IPS DF 19.7 (cell line): ENCODE measurements around the gene CASP3.
"Not testable (repeated sequence)": the region's sequence is repeated elsewhere in the genome, so short reads cannot be mapped to it uniquely, and the experiment has no call there.

ENCODE experiments used
- DNase-seq: peaks from one replicate; pipeline ENCODE4 v3.0.0-alpha.2; 2013; ENCODE audit warnings: low read depth, low spot score

CASP3 gene

GRCh38 chr4:184596617-184597185, 52.5 kb downstream of the CASP3 start:
- no peak for DNase-seq

- no peak for DNase-seq
Observed at GRCh38 chr4:184596044-184596616, 53.1 kb downstream of the CASP3 start.

- DNase-seq, result no peak
Observed at GRCh38 chr4:184595430-184595829, 53.8 kb downstream of the CASP3 start.

- no peak for DNase-seq
Observed at GRCh38 chr4:184593461-184593860, 55.8 kb downstream of the CASP3 start.

GRCh38 chr4:184591747-184592270, 57.4 kb downstream of the CASP3 start:
- DNase-seq, result not testable (repeated sequence)

- DNase-seq, result no peak
Observed at GRCh38 chr4:184591070-184591677, 58.1 kb downstream of the CASP3 start.

- DNase-seq, result no peak
Observed at GRCh38 chr4:184590196-184590595, 59.1 kb downstream of the CASP3 start.

GRCh38 chr4:184588893-184589292, 60.4 kb downstream of the CASP3 start:
- no peak for DNase-seq

- no peak for DNase-seq
Observed at GRCh38 chr4:184587701-184588100, 61.5 kb downstream of the CASP3 start.

GRCh38 chr4:184587221-184587620, 62.0 kb downstream of the CASP3 start:
- no peak for DNase-seq

- no peak for DNase-seq
Observed at GRCh38 chr4:184583738-184584502, 65.3 kb downstream of the CASP3 start.
